GM10248 (cell line): ENCODE results near the gene CD300H.

Source experiments
- CTCF ChIA-PET: fragments of 300-600 bp; sonication (Branson Sonifier 250); formaldehyde crosslinking; extraction: SDS; loops from one replicate; lab custom pipeline; 2021; ENCODE audit warnings: antibody characterized with exemption; lab: Yijun Ruan, JAX
- POLR2A ChIA-PET: fragments of 350-650 bp; sonication (Branson Sonifier 250); formaldehyde crosslinking; extraction: SDS; loops from one replicate; lab custom pipeline; 2020; ENCODE audit warnings: antibody characterized with exemption; lab: Yijun Ruan, JAX
- DNase-seq: peaks from one replicate; pipeline ENCODE4 v3.0.0; 2012; ENCODE audit errors: extremely low spot score
- TF ChIP-seq, protein P1 (sequence below): IDR thresholded peaks from 2 replicates; pipeline ENCODE4 v1.5.1; 2012; ENCODE audit warnings: mild to moderate bottlenecking, low read depth; ENCODE audit errors: extremely low read depth, missing control alignments, control extremely low read depth

Gene CD300H

DNA sequence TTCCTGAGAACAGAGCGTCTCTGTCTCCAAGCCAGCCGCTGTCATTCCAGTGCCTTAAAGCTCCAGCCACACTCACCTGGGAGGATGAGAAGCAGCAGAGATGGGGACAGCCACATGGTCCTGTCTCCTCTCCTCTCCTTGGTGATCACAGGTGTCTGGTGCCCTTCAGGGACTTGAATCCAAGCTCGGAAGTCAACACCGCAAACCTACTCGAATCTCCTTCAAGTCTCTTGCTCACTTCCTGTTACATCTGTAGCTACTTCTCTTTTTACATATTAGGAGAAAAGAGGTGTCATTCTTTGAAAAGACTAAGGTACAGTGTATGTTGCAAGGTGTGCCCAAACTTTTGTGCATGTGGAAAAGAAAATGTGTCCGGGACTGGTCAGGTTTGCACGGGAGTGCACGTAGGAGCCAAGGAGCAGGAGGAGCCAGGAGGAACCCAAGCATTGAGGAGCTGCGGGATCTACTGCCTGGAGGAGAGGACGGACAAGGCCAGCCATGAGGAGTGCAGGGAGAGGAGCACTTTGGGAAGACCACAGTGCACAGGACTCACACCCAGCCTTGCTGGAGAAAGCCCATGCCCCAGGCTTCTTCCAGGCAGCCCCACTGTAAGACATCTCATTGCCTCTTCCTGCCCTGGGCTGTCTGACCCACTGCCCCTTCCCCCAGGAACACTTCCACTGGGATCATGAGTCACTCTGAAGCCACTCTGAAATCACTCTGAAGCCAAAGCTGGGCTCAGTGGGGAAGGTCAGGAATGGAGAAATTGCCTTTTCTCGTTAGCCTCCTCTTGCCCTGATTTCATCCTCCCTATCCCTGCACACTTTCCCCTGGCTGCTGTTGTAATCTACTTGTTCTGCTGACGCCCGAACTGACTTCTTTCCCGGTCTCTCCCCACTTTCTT lies 25.0 kb upstream of the CD300H start, which contains the start of gene CD300LD:
Gene CD300LD (minus strand): TSS at position 197 of the 904 bp plus-strand sequence. CDS start 81 bp downstream, at position 116.
- TF ChIP-seq, protein P1, sequence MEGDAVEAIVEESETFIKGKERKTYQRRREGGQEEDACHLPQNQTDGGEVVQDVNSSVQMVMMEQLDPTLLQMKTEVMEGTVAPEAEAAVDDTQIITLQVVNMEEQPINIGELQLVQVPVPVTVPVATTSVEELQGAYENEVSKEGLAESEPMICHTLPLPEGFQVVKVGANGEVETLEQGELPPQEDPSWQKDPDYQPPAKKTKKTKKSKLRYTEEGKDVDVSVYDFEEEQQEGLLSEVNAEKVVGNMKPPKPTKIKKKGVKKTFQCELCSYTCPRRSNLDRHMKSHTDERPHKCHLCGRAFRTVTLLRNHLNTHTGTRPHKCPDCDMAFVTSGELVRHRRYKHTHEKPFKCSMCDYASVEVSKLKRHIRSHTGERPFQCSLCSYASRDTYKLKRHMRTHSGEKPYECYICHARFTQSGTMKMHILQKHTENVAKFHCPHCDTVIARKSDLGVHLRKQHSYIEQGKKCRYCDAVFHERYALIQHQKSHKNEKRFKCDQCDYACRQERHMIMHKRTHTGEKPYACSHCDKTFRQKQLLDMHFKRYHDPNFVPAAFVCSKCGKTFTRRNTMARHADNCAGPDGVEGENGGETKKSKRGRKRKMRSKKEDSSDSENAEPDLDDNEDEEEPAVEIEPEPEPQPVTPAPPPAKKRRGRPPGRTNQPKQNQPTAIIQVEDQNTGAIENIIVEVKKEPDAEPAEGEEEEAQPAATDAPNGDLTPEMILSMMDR = no peak
- ChIA-PET POLR2A (no interaction called here), CTCF (interaction anchor here (0.9 to 2.1 kb wide), 7 partner anchors 10 to 257 kb away, joined by 3 to 8 read pairs (median 3); no protein-coding TSS in a partner anchor)
- no peak for DNase-seq

DNA sequence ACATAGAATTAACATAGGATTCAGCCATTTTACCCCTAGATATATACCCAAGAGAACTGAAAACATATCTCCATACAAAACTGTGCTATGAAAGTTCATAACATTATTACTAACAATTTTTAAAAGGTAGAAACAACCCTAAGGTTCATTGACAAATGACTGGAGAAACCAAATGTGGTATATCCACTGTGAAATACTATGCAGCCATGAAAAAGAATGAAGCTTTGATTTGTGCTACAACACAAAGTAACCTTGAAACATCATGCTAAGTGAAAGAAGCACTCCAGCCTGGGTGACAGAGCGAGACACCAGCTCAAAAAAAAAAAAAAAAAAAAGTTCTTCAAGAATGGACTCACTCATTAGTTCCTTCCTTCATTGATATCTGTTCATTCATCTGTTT lies 24.2 kb upstream of the CD300H start:
- no peak for DNase-seq
- TF ChIP-seq, protein P1 = no peak
- CTCF ChIA-PET = interaction anchor here (1.0 to 2.1 kb wide), 6 partner anchors 10 to 256 kb away, joined by 3 to 8 read pairs (median 3); no protein-coding TSS in a partner anchor
- POLR2A ChIA-PET = no interaction called here

DNA sequence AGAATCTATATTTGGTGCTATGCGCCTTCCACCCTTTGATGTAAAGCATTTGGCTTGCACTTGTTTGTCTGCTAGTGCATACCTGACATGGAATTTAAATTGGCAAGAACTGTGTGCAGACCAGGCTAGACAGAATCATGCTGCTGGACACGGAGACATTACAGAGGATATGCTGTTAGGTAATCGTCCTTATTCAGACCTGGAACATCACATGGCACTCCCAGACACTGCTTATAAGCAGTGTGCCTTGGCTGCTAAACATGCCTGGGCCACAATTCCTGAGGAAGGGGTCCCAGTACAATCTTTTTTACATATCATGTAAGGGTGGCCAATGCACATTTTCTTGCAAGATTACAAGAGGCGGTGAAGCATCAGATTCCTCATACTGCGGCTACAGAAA lies 18.4 kb upstream of the CD300H start:
- TF ChIP-seq, protein P1 = no peak
- no peak for DNase-seq
- POLR2A ChIA-PET = no interaction called here
- CTCF ChIA-PET = no interaction called here

DNA sequence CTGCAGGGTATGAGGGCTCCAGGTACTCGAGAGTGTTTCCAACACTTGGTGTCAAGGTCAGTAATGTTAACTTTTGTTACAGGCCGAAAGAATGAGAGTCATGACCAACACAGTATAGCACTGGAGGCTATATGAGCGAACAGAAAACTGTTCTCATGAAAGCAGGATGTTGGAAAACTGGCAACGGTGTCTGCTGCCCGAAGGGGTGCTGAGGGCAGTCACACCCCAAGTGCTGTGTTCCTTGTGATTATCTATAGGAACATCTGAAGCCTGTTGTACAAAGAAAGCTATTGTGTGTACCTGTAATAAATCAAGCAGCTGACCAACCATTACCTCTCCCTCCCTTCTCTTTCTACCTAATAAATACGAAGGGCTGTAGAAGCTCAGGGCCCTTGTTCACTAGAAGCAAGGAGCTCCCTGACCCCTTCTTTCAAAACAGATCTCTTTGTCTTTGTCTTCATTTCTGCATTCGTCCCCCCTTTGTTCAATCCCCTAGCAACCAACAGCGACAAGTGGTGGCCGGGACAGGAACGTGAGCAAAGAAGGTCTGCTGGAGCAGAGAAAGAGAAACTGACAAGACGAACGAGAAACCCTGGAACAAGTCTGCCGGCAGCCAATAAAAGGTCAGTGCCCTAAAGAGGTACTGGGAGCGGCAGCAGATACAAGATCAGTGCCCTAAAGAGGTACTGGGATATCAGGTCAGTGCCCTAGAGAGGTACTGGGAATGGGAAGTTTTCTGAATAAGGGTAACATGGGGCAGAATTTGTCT lies 17.2 kb upstream of the CD300H start:
- DNase-seq = no peak
- ChIA-PET POLR2A (no interaction called here), CTCF (no interaction called here)
- TF ChIP-seq, protein P1 = no peak

DNA sequence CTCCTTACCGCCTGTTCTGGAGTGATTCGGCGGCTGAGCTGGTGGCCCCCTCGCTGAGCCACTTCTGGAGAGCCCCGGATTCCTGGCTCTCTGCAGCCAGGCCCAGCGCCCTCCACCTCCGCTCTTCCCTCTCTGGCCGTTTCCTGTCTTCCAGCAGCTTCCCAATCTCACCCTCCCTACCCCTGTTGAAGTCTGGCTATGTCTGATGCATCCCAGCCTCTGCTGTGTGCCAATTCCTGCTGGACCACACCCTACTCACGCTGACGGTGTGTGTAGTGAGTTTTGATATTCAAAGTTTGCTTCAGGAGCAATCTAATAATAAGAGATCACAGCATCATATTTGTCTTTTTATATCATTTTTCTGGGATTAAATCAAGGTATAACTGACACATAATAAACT lies 15.3 kb upstream of the CD300H start:
- POLR2A ChIA-PET = no interaction called here
- CTCF ChIA-PET = no interaction called here
- TF ChIP-seq, protein P1 = no peak
- DNase-seq = no peak

DNA sequence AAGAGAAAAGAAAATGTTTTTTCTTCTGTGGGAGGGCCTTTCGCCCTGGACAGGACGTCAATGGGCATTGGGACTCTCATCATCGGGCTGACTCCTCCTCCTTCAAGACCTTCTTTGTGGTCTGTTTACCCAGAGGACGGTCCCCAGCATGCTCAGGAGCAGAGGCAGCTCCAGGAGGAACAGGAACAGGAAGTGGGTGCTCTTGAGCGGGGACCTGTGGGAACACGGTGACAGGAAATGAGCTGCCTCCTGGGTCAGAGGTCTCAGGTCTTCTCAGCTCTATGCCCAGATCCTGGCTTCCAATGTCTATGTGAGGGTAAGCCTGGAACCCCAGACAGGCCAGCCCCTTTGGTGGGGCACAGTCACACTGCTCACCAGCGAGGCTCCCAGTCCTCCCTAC lies 12.6 kb upstream of the CD300H start:
- ChIA-PET POLR2A (no interaction called here), CTCF (interaction anchor here (1.0 to 1.5 kb wide), 2 partner anchors 13 to 77 kb away, joined by 3 read pairs; no protein-coding TSS in a partner anchor)

More for the DNA sequence above, 12.6 kb upstream of the CD300H start:
- DNase-seq = no peak
- TF ChIP-seq, protein P1 = no peak
